Measurements from ENCODE around the gene IL6R. TPM values are rescaled to one million over a fixed set of nuclear protein-coding genes. Genes with fewer than 3 reads are reported as not detected.
A peak's percentile ranks its signal among the peaks of the same experiment; 100 is the strongest.

The IL6R gene
- total RNA-seq, 1 experiment from 2014 or later = 5.0 TPM

DNA sequence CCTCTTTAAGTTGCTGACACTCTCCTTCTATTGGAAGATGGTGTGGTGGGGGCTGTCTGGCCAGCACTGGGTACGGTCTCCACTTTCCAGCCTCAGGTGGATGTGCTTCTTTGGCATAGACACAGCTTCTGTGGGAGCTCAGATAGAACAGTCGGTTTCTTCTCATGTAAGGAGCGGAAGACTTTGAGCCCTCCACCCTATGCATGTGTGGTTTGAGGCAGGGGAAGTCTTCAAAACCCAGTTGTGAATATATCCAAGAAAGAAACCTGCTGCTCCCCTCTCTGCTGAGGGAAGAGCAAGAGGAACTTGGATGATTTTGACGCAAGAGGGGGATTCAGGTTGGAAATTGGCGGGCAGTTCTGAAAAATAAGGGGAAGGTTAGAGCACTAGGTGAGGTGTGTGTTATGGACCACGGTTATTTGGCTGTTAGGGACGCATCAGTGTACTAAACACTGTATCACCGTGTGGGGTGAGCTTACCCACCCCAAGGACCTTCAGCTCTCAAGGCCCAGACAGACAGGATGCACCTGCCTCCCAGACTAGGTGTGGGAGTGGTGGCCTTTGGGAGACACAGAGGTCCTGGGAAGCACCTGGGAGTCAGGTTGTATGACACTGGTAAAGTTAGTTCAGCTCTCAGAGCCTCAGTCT lies 36.2 kb downstream of the IL6R start:
- DNase-seq = no peak
- intact Hi-C loops (cut with micrococcal nuclease; ENCODE audit: unreplicated experiment) = no loop called here
- Mint-ChIP-seq H3K27ac (ENCODE audit: unreplicated experiment) (peak overlapping the region; percentile 3), H3K36me3 (ENCODE audit: insufficient read depth, unreplicated experiment) (no peaks in the 10 kb centered on the region), H3K4me3 (ENCODE audit: low read depth, unreplicated experiment) (no peak overlapping the region), H3K4me1 (ENCODE audit: low read depth, unreplicated experiment) (peaks cover 32% of the 10 kb centered on the region), H3K27me3 (ENCODE audit: unreplicated experiment) (no peaks in the 10 kb centered on the region), H3K9me3 (ENCODE audit: low read depth, unreplicated experiment) (no peaks in the 10 kb centered on the region)
- TF ChIP-seq, protein P1, sequence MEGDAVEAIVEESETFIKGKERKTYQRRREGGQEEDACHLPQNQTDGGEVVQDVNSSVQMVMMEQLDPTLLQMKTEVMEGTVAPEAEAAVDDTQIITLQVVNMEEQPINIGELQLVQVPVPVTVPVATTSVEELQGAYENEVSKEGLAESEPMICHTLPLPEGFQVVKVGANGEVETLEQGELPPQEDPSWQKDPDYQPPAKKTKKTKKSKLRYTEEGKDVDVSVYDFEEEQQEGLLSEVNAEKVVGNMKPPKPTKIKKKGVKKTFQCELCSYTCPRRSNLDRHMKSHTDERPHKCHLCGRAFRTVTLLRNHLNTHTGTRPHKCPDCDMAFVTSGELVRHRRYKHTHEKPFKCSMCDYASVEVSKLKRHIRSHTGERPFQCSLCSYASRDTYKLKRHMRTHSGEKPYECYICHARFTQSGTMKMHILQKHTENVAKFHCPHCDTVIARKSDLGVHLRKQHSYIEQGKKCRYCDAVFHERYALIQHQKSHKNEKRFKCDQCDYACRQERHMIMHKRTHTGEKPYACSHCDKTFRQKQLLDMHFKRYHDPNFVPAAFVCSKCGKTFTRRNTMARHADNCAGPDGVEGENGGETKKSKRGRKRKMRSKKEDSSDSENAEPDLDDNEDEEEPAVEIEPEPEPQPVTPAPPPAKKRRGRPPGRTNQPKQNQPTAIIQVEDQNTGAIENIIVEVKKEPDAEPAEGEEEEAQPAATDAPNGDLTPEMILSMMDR (IDR thresholded peaks at IDR 0.05; ENCODE audit: unreplicated experiment) = no peak
- BruUV-seq (replicated peaks) = no TSS peak
- CTCF ChIA-PET = interaction anchor here (1.2 to 1.3 kb wide), 2 partner anchors 23 to 36 kb away, joined by 3 read pairs; no protein-coding TSS in a partner anchor

DNA sequence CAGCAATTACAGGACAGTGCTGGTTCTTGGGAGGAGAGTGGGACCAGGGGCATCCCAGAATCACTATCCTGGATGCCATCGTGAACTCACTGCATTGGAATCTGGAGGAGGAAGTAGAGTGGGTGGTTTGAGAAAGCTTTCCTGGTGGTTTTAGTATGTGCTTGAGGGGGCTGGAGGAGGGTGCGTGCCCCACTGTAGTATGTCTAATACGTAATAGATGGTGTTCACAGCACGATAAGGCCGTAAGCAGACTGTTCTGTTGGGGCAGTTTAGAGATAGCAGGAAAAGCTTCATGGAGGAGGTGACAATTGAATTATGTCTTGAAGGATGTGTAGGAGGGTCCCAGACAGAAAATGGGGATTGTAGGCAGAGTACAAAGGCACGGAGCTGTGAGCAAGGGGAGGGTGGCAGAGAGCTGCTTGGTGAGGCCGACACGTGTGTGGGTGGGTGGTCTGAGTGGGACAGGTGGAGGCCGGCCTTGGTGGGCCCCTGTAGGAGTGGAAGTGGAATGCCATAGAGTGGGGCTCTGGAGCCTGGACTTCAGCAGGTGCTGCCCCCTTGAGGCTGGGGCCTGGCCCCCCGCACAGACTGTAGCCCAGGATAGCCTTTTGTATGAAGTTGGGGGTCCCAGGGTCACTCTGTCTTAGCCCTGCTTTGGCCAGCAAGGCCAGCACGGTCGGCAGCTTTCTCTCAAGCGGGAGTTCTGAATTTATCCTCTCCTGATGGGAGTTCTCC lies 37.0 kb downstream of the IL6R start:
- no peaks in the 10 kb centered on the region for H3K9me3 Mint-ChIP-seq (ENCODE audit: low read depth, unreplicated experiment)
- H3K4me1 Mint-ChIP-seq (ENCODE audit: low read depth, unreplicated experiment) = peaks cover 32% of the 10 kb centered on the region
- no TSS peak for BruUV-seq (replicated peaks)
- DNase-seq = no peak
- peak overlapping the region; percentile 3 for H3K27ac Mint-ChIP-seq (ENCODE audit: unreplicated experiment)
- CTCF ChIA-PET = interaction anchor here (0.5 to 1.3 kb wide), 3 partner anchors 24 to 144 kb away, joined by 3 to 4 read pairs (median 3); no protein-coding TSS in a partner anchor
- intact Hi-C loops (cut with micrococcal nuclease; ENCODE audit: unreplicated experiment) = no loop called here
- no peak overlapping the region for H3K4me3 Mint-ChIP-seq (ENCODE audit: low read depth, unreplicated experiment)
- no peaks in the 10 kb centered on the region for H3K36me3 Mint-ChIP-seq (ENCODE audit: insufficient read depth, unreplicated experiment)
- no peaks in the 10 kb centered on the region for H3K27me3 Mint-ChIP-seq (ENCODE audit: unreplicated experiment)
- TF ChIP-seq, protein P1 (IDR thresholded peaks at IDR 0.05; ENCODE audit: unreplicated experiment) = peak; percentile 40

DNA sequence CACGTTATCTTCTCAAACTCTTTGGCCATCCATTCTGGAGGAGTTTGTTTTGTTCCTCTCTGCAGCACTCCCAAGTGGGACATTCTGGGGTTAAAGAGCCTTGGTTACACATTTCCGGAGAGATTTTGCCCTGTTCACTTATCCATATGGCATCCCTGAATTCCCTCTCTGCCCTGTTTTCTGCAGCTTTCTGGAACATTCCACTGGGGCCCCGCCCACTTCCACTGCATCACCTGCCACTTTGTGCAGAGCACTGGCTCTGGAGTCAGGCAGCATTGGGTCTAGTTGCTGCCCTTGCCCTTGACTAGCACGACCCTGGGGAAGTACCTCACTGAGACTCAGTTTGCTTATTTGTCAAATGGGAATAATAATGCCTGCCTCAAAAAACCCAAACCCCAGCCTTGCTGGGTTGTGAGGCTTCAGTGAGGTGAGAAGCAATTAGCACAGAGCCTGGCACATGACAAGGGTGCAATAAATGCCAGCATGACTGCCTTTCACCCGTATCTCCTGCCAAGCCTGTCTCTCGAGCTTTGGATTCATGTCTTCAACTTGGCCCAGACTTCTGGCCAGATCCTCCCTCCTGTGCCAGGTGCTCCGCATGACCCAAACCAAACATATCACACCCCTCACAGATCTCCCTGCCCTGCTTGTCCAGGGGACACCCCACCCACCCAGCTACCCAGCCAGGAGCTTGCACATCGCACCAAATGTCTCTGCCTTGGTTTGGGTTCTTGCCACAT lies 38.3 kb downstream of the IL6R start:
- no peak overlapping the region for H3K4me3 Mint-ChIP-seq (ENCODE audit: low read depth, unreplicated experiment)
- no peak overlapping the region for H3K27ac Mint-ChIP-seq (ENCODE audit: unreplicated experiment)
- TF ChIP-seq, protein P1 (IDR thresholded peaks at IDR 0.05; ENCODE audit: unreplicated experiment) = no peak
- no peaks in the 10 kb centered on the region for H3K9me3 Mint-ChIP-seq (ENCODE audit: low read depth, unreplicated experiment)
- no TSS peak for BruUV-seq (replicated peaks)
- no peaks in the 10 kb centered on the region for H3K27me3 Mint-ChIP-seq (ENCODE audit: unreplicated experiment)
- intact Hi-C loops (cut with micrococcal nuclease; ENCODE audit: unreplicated experiment) = no loop called here
- peaks cover 32% of the 10 kb centered on the region for H3K4me1 Mint-ChIP-seq (ENCODE audit: low read depth, unreplicated experiment)
- no peaks in the 10 kb centered on the region for H3K36me3 Mint-ChIP-seq (ENCODE audit: insufficient read depth, unreplicated experiment)
- CTCF ChIA-PET = interaction anchor here (0.6 kb wide), 1 partner anchor 452 kb away, joined by 4 read pairs; no protein-coding TSS in a partner anchor
- no peak for DNase-seq

DNA sequence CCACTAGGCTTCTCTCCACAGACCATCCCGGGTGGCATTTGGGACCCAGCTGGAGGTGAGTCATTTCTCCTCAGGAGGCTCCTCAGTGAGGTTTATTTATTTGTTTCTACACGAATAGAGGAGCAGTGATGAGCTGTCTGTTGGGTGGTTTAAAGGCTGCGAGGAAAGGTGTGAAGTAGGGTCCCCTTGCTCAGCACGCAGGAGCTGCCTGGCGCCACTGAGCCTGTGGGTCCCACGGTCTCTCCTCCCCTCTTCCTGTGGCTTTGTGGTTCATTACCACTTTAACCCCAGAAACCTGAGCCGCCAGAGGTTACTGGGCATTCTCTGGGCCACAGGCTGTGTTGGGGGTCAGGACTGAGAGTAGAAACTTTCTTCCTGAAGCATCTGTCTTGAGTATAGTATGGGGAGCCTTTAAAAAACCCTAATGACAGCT lies 39.9 kb downstream of the IL6R start:
- CTCF ChIA-PET = interaction anchor here (0.6 to 0.9 kb wide), 2 partner anchors 10 to 415 kb away, joined by 3 read pairs; no protein-coding TSS in a partner anchor
- Mint-ChIP-seq H3K4me3 (ENCODE audit: low read depth, unreplicated experiment) (no peak overlapping the region), H3K27me3 (ENCODE audit: unreplicated experiment) (no peaks in the 10 kb centered on the region), H3K9me3 (ENCODE audit: low read depth, unreplicated experiment) (no peaks in the 10 kb centered on the region), H3K4me1 (ENCODE audit: low read depth, unreplicated experiment) (peaks cover 24% of the 10 kb centered on the region), H3K27ac (ENCODE audit: unreplicated experiment) (no peak overlapping the region), H3K36me3 (ENCODE audit: insufficient read depth, unreplicated experiment) (no peaks in the 10 kb centered on the region)
- no TSS peak for BruUV-seq (replicated peaks)
- intact Hi-C loops (cut with micrococcal nuclease; ENCODE audit: unreplicated experiment) = no loop called here
- DNase-seq = no peak
- TF ChIP-seq, protein P1 (IDR thresholded peaks at IDR 0.05; ENCODE audit: unreplicated experiment) = no peak

All from Calu3 (cell line).